AG09309 (cell line): ENCODE measurements around the gene ATP6V0D1.

Experiments
- DNase-seq: peaks from one replicate; pipeline ENCODE4 v3.0.0-alpha.2; 2010; ENCODE audit warnings: low read depth
- H3K4me3 ChIP-seq: 2 replicates; pipeline ENCODE4 v1.5.1; 2011; ENCODE audit warnings: mild to moderate bottlenecking, low read depth, low read length, moderate library complexity; ENCODE audit not compliant: control insufficient read depth
- TF ChIP-seq, protein P1 (sequence below): IDR thresholded peaks from 2 replicates; pipeline ENCODE4 v1.5.1; 2011; ENCODE audit warnings: mild to moderate bottlenecking, low read depth, low read length, inconsistent platforms; ENCODE audit not compliant: insufficient read depth, control insufficient read depth; ENCODE audit errors: missing control alignments

ATP6V0D1 gene

DNA sequence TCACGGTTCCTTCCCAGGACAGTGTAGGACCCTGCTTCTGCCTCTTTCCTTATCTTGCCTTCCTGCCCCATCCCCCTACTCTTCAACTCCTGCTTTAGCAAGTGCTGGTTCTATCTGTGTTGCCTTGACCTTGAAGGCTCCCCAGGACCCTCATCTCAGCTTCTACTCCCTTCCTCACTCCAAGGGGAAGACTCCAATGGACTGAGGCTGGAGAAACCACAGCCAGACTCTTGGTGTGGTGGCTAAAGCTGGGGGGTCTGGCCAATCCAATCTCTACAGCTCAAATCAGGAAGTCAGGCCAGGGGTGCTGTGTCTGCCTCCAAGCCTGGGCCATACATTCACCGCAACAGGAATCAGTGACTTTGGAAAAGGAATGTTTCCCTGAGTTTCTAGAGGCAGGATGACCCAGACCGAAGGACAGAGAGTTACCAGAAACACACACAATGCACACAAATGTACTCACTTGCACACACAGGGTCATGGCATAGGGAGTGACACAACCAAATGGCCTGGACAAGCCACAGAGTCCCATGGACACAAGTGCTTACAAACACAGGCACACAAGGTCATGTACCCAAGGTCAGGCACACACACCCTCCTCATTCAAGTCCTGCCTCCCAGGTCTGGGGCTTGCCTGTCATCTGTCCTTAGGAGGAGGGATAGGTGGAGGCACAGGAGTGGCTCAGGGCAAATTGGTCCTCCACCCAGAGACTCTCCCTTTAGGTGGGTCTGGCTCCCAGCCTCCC is 51.7 kb downstream of the ATP6V0D1 start:
- TF ChIP-seq, protein P1, sequence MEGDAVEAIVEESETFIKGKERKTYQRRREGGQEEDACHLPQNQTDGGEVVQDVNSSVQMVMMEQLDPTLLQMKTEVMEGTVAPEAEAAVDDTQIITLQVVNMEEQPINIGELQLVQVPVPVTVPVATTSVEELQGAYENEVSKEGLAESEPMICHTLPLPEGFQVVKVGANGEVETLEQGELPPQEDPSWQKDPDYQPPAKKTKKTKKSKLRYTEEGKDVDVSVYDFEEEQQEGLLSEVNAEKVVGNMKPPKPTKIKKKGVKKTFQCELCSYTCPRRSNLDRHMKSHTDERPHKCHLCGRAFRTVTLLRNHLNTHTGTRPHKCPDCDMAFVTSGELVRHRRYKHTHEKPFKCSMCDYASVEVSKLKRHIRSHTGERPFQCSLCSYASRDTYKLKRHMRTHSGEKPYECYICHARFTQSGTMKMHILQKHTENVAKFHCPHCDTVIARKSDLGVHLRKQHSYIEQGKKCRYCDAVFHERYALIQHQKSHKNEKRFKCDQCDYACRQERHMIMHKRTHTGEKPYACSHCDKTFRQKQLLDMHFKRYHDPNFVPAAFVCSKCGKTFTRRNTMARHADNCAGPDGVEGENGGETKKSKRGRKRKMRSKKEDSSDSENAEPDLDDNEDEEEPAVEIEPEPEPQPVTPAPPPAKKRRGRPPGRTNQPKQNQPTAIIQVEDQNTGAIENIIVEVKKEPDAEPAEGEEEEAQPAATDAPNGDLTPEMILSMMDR, result no peak
- no peak for DNase-seq
- no peak overlapping the region for H3K4me3 ChIP-seq

DNA sequence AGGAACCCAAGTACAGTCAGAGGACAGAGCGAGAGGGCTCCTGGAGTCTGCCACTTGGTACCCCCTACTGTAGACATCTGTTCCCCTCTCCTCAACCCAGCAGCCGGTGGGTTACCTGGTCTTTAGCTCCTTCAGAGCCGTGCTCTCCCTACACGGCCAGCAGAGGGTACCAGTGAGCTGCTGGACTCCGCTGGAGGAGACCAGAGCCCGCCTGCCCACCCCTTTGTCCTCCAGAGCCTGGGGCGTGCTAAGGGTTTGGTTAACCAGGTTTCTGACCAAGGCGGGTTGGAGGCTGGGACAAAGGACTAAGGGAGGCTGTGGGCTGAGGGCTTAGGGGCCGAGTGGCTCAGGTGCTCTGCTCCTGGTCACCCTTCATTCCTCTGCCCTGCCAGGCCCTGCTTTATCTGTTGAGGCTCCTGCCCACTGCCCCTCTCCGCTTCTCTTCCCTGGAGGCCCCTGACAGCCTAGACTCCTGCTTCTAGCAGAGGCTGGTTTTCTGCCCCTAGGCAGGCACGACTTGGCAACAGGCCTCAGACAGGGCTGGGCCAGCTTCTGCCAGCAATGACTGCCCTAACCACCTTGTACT is 52.7 kb downstream of the ATP6V0D1 start:
- DNase-seq, result no peak
- TF ChIP-seq, protein P1, result peak; percentile 88
- H3K4me3 ChIP-seq, result no peak overlapping the region

DNA sequence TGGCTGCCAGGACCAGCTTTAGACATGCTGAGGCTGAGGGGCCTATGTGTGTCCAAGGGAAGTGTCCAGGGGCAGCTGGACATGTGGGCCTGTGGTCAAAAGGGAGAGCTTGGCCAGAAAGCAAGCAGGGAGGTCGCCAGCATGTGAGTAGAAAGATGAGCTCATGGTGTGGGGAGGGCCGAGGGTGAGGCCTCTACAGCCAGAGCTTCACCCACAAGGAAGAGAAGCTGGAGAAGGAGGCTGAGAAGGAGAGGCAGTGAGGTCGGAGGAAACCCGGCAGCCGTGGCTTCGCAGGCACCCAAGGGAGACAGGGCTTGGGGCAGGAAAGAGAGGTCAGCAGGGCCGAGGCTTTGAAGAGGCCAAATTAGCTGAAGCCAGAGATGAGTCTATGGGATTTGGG is 54.0 kb downstream of the ATP6V0D1 start:
- H3K4me3 ChIP-seq, result no peak overlapping the region
- DNase-seq, result no peak
- TF ChIP-seq, protein P1, result no peak

DNA sequence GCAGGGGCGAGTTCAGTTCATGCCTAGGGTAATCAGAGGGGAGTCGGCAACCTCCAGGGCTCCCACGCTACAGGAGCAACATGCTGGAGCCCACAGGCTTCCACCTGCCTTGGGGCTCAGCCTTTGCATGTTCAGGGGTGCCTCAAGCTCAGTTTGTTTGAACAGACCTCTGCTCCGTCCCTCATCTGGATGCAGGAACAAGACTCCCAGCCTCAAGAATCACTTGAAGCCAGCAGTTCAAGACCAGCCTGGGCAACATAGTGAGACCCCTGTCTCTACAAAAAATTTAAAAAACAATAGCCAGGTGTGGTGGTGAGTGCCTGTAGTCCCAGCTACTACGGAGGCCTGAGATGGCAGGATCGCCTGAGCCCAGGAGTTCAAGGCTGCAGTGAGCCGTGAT is 54.9 kb downstream of the ATP6V0D1 start:
- TF ChIP-seq, protein P1, result no peak
- no peak for DNase-seq
- no peak overlapping the region for H3K4me3 ChIP-seq

DNA sequence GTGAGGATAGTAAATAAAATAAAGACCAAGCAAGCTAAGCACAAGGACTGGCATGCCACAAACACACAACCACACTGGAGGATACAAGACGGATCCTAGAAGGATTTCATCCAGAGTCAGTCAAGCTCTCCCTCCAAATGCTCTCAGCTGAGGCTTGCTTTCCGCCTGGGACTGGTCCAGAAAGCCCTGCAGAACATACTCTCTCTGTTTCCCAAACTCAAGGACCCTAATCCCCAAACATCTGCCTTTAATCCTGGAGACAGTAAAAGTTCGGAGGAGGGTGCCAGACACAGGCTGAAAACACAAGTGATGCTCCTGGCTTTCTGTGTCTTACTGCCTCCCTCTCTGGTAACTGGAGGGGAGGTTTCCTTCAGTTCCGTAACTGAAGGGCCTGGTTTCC is 55.4 kb downstream of the ATP6V0D1 start:
- H3K4me3 ChIP-seq, result no peak overlapping the region
- TF ChIP-seq, protein P1, result no peak

DNA sequence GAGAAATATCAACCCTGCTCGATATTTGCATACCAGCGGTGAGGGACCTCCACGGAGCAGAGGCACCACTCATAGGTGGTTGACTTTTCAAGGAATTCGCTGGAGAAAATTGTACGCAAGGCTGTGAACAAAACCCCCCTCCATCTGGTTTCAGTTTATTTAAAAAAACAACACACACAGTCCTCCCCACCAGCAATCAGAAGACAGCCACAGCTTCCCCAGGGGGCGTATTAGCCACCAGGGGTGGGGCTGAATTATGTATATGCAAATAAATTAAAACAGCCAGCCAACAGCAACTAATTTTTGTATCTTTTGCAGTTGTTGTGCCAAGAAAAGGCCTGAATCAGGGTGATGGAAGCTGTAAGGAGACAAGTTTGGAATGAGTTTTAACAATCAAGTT is 55.9 kb downstream of the ATP6V0D1 start:
- no peak overlapping the region for H3K4me3 ChIP-seq
- TF ChIP-seq, protein P1, result no peak
- no peak for DNase-seq

More for the DNA sequence above, 55.4 kb downstream of the ATP6V0D1 start:
- no peak for DNase-seq
